Fibroblast of pulmonary artery (primary cell): Measurements from ENCODE around the gene BCL10.
A peak's percentile ranks its signal among the peaks of the same experiment; 100 is the strongest.

Experiments
- DNase-seq: peaks from one replicate; pipeline ENCODE4 v3.0.0-alpha.2; 2010; ENCODE audit warnings: low read depth
- H3K4me3 ChIP-seq: replicated peaks from 2 replicates; pipeline ENCODE4 v1.5.1; 2011; ENCODE audit warnings: low read depth, mild to moderate bottlenecking, control low read depth, low read length, moderate library complexity
- TF ChIP-seq, protein P1 (sequence below): IDR thresholded peaks from 2 replicates; pipeline ENCODE4 v1.5.1; 2011; ENCODE audit warnings: mild to moderate bottlenecking, control low read depth, low read length, inconsistent platforms; ENCODE audit errors: missing control alignments

BCL10 gene

DNA sequence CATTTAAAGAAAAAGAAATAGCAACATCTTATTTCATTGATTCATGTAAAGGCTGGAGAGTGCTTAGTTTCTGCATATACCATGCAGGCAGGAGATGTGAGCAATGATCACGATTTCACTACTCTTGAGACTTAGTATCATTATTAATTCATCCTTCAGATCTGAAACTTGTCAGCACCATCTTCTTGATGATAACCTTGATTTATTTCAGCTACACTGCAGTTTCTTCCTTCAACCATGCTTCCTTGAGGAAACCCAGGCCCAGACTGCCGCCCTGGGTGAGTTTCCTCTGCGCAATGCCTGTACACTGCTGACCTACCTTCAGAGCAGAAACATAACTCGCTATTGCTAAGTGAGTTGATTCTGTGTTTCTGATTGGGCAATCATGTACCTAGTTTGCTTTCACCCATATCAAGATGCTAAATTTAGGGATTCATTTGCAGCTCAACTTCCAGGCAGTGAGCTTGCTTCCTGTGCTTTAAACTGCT, 13.5 kb upstream of the BCL10 start:
- TF ChIP-seq, protein P1, sequence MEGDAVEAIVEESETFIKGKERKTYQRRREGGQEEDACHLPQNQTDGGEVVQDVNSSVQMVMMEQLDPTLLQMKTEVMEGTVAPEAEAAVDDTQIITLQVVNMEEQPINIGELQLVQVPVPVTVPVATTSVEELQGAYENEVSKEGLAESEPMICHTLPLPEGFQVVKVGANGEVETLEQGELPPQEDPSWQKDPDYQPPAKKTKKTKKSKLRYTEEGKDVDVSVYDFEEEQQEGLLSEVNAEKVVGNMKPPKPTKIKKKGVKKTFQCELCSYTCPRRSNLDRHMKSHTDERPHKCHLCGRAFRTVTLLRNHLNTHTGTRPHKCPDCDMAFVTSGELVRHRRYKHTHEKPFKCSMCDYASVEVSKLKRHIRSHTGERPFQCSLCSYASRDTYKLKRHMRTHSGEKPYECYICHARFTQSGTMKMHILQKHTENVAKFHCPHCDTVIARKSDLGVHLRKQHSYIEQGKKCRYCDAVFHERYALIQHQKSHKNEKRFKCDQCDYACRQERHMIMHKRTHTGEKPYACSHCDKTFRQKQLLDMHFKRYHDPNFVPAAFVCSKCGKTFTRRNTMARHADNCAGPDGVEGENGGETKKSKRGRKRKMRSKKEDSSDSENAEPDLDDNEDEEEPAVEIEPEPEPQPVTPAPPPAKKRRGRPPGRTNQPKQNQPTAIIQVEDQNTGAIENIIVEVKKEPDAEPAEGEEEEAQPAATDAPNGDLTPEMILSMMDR, result no peak

DNA sequence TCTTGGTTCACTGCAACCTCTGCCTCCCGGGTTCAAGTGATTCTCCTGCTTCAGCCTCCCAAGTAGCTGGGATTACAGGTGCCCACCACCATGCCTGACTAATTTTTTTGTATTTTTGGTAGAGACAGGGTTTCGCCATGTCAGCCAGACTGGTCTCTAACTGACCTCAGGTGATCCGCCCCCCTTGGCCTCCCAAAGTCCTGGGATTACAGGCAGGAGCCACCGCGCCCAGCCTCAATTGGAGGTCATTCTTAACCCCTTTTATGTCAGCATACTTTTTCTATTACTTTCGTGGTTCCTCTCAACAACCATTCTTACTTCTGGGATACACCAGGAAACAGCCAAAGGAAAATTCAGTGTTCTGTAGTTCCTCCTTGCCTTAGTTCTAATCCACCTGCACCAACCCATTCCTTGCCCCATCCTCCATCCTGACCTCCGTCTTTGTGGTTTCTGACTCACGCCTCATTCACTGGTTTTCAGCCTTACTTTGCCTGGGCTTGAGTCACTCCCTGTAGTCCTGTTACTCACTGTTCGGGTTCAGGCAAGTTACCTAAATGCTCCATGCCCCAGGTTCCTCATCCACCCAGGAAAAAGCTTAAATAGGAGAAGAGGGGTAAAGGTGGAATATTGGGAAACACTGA, 12.9 kb upstream of the BCL10 start:
- TF ChIP-seq, protein P1, result no peak
- no peak overlapping the region for H3K4me3 ChIP-seq
- DNase-seq, result peak; percentile 79

More for the DNA sequence above, 13.5 kb upstream of the BCL10 start:
- no peak for DNase-seq
- H3K4me3 ChIP-seq, result no peak overlapping the region

DNA sequence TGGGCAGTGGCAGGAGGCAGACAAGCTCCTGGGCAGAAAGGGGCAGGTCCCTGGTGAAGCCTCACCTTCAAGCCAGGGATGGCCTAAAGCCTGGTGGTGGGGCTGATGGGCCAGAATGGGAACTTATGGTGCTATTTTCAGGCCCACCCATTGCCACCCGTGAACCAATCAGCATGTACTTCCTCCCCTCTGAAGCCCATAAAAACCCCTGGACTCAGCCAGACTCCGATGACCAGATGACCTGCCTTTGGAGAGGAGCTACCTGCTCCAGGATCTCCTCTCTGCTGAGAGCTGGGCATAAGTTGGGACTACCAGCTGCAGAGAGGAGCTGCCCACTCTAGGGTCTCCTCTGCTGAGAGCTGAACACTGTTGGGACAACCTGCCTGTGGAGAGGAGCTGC, 7.8 kb upstream of the BCL10 start:
- TF ChIP-seq, protein P1, result no peak
- H3K4me3 ChIP-seq, result no peak overlapping the region
- DNase-seq, result no peak

DNA sequence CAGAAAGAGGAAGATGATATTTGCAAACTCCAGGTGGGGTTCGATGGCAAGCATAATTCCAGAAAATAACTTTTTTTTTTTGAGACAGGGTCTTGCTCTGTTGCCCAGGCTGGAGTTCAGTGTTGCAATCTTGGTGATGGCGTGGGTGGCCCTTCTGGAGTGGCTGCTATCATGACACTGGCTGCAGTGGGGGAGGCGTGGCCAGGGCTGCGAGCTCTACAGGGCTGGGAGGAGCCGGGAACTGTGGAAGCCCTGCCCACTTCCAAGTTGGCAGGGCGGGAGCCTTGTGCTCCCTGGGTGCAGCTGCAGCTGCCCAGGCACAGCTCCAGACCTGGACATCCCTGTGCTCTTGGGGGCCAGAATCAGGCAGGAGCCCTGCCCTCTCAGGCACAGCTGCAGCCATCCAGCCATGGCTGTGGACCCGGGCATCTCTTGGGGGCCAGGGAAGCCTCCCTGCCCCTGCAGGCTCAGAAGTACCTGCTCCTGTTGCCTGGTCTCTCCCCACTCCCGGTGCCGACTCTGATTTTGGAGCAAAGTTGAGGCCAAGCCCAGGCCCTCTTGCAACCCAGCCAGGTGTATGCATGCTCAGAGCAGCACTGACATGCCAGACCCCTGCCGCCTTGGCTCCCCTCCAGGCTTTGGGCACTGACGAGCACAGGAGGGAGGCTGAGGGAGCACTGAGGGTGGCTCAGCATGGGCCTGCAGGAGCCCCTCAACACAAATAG, 7.2 kb upstream of the BCL10 start:
- no peak for DNase-seq
- H3K4me3 ChIP-seq, result no peak overlapping the region
- TF ChIP-seq, protein P1, result no peak

DNA sequence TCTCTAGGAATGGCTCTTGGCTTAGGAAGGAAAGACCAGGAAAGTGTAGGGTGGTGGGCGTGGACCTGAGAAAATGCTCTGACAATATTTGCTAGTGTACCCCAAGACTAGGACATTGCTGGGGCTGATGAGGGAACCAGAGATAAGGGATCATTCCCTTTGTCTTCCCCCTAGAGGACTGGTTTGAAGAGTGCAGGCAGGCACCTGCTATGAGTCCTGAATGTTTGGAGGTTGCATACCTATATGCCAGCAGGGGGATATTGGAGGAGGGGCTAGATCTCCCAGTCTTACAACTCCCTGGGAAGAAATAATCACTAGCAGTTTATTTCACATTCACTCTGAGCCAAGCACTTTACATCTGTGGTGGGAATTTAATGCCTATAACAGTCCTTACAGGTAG, 6.0 kb upstream of the BCL10 start:
- DNase-seq, result no peak
- H3K4me3 ChIP-seq, result no peak overlapping the region
- TF ChIP-seq, protein P1, result peak; percentile 10

DNA sequence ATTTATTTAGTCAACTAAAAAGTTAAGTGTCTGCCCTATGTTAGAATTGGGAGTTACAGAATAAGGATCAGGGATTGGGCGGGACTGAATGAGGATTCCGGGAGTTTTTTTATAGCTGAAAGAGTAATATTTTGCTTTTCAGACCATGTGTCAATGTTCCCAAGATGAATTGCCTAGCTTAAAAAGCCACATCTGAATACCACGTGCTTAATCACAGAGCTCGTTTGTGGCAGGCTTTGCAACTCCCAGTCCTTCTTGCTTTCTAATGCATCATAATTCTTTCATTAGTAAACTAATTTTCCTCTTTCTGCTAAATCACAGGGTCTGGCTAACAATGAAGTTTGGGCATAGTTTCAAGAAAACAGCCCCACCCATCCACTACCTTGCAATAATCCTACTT, 4.2 kb upstream of the BCL10 start:
- TF ChIP-seq, protein P1, result no peak
- no peak overlapping the region for H3K4me3 ChIP-seq

More for the DNA sequence above, 4.2 kb upstream of the BCL10 start:
- DNase-seq, result no peak
